Stimulated activated CD4-positive, alpha-beta T cell treated with anti-CD3 and anti-CD28 coated beads, TNF-alpha, amount 100 ng/mL, for 1 hour (primary cell): ENCODE measurements around the gene KIAA1614.
"Not testable (repeated sequence)": the region's sequence is repeated elsewhere in the genome, so short reads cannot be mapped to it uniquely, and the experiment has no call there.

Experiments used
- DNase-seq, 3 donors: peaks; one replicate each; pipeline ENCODE4 v3.0.0-alpha.2; 2020; ENCODE audit warnings: low read depth in 3 of 3, low spot score in 1 of 3

Gene KIAA1614

DNA sequence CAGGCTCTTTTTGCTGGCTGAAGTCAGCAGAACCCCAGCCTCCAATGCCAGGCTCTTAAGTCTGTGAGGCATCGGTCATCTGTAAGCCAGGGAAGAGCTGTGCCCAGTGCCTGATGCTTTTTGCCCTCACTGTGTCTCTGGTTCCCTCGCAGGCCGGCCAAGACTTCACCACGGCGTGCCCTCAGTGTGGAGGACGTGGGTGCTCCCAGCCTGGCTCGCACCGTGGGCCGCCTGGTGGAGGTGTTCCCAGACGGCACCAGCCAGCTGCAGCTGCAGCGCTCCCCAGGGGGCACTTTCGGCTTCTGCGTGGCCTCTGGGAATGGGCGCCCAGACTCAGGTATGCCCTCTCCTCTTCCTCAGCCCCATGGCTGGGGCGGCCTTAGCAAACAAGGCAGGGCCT, 32.5 kb downstream of the KIAA1614 start:
- no peak for DNase-seq

GRCh38 chr1:180945551-180945950, 32.9 kb downstream of the KIAA1614 start:
- DNase-seq, result no peak

GRCh38 chr1:180946056-180946455, 33.4 kb downstream of the KIAA1614 start:
- no peak for DNase-seq

DNA sequence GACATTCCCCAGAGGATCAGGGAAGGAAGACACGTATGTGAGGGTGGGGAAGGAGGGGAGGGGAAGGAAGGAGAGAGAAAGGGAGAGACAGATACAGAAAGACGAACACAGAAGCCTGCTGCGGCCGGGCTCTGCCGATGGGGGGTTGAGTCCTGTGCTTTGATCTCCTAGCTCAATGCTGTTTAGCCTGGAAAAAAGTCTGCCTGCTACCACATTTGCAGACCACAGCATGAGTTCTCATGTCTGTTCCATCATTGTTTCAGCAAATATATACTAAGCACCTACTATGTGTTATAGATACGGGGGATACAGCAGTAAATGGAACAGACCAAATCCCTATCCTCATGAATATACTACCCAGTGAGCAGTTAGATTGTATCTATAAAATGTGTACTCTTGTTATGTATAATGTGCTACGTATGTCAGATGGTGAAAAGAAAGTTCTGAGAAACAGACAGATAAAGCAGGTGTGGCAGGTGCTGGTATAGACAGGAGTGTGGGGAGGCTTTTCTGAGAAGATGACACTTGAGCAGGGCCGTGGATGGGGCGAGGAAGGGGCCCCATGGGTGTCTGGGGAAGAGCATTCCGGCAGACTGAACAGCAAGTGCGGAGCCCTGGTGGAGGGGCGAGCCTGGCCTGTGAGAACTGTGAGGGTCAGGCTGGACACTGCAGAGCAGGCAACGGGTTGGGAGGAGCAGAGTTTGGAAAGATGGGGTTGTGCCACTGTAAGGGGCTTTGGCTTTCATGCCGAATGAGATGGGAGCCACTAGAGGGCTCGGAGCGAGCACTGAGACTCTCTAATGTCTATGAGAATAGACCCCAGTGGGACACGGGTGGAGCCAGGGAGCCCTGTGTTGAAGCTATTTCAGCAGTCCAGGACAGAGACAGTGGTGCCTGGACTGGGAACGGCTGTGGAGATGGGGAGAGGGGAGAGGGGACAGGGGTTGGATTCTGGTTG, 34.1 kb downstream of the KIAA1614 start:
- DNase-seq, result no peak

- no peak for DNase-seq
Measured at GRCh38 chr1:180947499-180947885, 34.8 kb downstream of the KIAA1614 start.

- no peak for DNase-seq
Measured at GRCh38 chr1:180947901-180948640, 35.4 kb downstream of the KIAA1614 start.

DNA sequence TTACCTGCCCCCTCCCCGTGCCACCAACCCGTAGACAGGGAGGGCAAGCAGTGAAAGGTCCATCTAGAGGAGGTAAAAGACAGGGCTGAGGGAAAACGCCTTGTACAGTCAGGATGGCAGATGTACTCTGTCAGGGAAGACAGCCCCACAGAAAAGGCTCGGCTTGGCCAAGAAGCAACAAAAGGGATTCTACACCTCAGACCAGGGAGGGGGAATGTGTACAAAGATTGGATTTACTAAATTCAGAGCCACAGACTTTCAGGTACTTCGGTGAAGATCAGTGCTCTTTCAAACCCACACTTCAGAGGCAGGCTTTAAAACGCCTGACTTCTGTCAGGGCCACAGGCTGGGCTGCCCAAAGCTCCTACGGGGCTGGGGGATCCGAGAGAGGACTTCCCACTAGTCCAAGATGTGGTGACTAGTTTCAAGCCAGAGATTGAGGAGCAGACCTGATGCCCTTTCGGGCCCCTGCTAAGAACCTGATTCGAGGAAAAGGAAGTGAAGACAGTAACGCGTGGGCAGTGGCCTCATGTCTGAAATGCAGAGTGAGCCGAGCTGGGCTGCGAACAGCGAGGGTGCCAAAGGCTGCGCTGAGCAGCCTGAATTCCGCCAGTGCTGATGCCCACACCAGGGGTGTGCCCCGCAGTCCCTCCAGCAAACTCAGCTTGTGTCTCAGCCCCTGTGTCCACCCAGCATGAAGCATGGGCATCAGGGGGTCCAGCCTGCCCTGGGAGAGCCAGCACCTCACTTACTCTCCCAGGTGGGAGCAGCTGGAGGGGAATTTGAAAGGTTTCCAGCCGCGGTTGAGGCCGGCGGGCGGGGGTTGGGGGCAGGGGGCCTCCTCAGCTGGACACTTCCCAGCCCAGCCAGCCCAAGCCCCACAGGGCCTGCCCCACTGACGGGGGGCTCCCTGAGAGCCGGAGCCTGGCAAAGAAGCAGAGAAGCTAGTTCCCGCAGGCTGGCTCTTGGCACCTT, 36.2 kb downstream of the KIAA1614 start:
- DNase-seq, result no peak

- DNase-seq, result no peak
Measured at GRCh38 chr1:180949616-180950000, 36.9 kb downstream of the KIAA1614 start.

- no peak for DNase-seq
Measured at GRCh38 chr1:180950321-180950720, 37.6 kb downstream of the KIAA1614 start.

GRCh38 chr1:180951186-180951745, 38.6 kb downstream of the KIAA1614 start:
- DNase-seq, result no peak

GRCh38 chr1:180951836-180952656, 39.3 kb downstream of the KIAA1614 start:
- no peak for DNase-seq

- no peak for DNase-seq
Measured at GRCh38 chr1:180952657-180953013, 39.9 kb downstream of the KIAA1614 start.

DNA sequence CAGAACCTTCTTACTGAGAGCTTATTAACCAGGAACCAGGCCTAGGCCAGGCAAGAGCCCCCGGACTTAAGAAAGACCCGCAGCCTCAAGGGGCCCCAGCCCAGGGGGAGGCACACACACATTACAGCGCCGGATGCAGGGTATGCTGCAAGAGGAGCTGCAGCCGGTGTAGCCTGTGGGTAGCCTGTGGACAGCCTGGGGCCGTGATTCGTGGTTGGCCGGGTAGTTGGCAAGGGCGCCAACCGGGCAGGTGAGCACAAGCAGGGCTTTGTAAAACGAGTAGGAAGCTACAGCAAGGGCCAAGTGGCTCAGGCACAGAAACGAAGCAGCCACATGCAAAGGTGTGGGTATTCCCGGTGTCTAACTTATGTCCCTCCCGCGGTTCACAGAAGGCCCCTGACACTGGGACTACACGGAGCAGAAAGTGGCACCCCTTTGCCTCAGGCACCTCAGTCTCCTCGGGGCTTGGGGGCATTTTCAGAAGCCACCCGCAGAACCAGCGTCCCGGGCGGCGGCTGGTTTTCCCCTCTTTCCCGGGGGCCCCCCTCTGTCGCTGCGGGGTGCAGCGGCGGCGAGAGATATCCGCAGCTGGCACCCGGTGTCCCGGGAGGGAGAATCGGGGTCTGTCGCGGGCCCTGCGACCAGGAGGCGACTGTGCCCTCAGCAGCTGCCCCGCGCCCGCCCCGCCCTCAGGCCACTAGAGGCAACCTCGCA, 40.8 kb downstream of the KIAA1614 start:
- no peak for DNase-seq

DNA sequence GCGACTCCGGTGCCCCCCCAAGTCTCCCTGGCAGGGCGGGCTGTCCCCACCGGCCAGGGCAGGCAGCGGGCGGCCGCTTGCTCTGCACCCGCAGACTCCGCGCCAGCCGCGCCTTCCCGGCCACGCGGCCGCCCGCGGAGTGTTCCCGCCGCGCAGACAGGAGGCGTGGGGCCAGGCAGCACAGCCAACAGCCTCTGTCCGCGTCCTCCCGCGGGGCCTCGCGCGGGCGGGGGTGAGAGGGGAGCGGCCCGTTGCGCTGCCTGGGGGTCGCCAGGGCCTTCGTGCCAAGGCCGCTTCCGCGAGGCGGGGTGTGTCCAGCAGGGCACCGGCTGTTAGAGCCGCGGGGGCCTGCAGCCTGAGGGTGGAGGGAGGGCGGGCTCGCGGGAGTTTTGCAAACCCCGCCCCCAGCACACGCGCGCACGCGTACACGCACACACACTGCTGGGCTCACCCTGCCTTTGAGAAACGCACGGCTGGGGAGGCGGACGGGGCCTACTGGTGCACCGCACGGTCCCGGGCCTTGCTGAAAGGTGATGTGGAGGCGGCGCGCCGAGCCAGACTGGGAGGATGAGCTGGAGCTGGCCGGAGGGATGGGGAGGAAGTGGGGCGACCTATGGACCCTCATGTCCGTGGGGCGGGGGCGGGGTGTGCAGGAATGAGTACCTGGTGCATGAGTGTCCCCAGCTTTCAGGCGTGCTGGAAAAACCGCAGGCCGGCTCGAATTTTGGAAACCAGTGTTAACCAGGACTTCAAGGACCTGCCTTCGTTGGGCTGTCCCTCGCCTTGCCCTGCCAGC, 41.5 kb downstream of the KIAA1614 start:
- DNase-seq, result peak; percentile 21 to 56 (median 46)

GRCh38 chr1:180954801-180955165, 42.1 kb downstream of the KIAA1614 start:
- no peak for DNase-seq

GRCh38 chr1:180956028-180956640, 43.4 kb downstream of the KIAA1614 start:
- no peak for DNase-seq

DNA sequence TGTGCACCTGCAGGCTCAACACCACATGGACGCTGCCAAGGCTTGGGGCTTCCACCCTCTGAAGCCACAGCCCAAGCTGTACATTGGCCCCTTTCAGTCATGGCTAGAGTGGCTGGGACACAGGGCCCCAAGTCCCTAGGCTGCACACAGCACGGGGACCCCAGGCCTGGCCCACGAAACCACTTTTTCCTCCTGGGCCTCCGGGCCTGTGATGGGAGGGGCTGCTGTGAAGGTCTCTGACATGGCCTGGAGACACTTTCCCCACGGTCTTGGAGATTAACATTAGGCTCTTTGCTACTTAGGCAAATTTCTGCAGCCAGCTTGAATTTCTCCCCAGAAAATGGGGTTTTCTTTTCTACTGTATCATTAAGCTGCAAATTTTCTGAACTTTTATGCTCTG, 46.9 kb downstream of the KIAA1614 start:
- DNase-seq, result not testable (repeated sequence)

DNA sequence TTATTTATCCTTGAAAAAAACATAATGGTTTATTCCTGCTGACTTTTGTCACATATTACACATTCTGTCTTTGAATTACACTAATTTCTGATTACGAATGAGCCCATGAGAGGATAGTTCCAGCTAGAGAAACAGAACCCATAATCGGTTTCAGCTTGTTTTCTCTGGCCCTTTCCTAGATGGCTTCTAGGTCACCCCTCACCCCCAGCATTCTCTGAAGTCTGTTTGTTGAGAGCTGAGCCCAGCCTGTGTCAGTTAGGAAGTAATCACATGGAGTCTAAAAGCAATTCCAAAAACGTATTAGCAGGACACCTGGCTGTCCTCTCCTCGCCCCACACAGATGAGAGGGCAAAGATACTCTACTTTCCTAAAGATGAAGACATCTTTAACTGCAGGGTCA, 48.9 kb downstream of the KIAA1614 start:
- no peak for DNase-seq
